Neuronal stem cell (in vitro differentiated cells): ENCODE results near the gene SYTL2.

Experiments
- DNase-seq: peaks from one replicate; pipeline ENCODE4 v3.0.0-alpha.2; 2013; ENCODE audit warnings: low spot score
- H2AFZ ChIP-seq: one replicate; pipeline ENCODE4 v1.6.1; 2013; ENCODE audit warnings: mild to moderate bottlenecking, low read length, inconsistent platforms
- H2AK5ac ChIP-seq: 2 replicates; pipeline ENCODE4 v1.6.1; 2013; ENCODE audit warnings: low read depth, mild to moderate bottlenecking, inconsistent platforms, low read length, moderate library complexity, mixed read lengths
- H2BK120ac ChIP-seq: 2 replicates; pipeline ENCODE4 v1.6.1; 2013; ENCODE audit warnings: low read depth, mild to moderate bottlenecking, inconsistent platforms, low read length, moderate library complexity, mixed read lengths
- H2BK12ac ChIP-seq: one replicate; pipeline ENCODE4 v1.6.1; 2013; ENCODE audit warnings: low read length, inconsistent platforms
- H2BK15ac ChIP-seq: 2 replicates; pipeline ENCODE4 v1.6.1; 2013; ENCODE audit warnings: mild to moderate bottlenecking, low read length, inconsistent platforms, mixed read lengths
- H2BK5ac ChIP-seq: one replicate; pipeline ENCODE4 v1.6.1; 2013; ENCODE audit warnings: inconsistent platforms, mild to moderate bottlenecking, low read length, moderate library complexity
- H3K14ac ChIP-seq: one replicate; pipeline ENCODE4 v1.6.1; 2013; ENCODE audit warnings: low read length, inconsistent platforms
- H3K18ac ChIP-seq: 2 replicates; pipeline ENCODE4 v1.6.1; 2013; ENCODE audit warnings: low read length, inconsistent platforms
- H3K23ac ChIP-seq: 2 replicates; pipeline ENCODE4 v1.6.1; 2013; ENCODE audit warnings: low read depth, mild to moderate bottlenecking, mixed read lengths, low read length, inconsistent platforms; ENCODE audit not compliant: poor library complexity
- H3K27ac ChIP-seq: replicated peaks from 3 replicates; pipeline ENCODE4 v1.5.1; 2013; ENCODE audit warnings: low read length, inconsistent platforms
- H3K27me3 ChIP-seq, 3 experiments: 2 replicates each; pipeline ENCODE4 v1.6.1; 2013; ENCODE audit warnings: low read length in 3 of 3, mild to moderate bottlenecking in 2 of 3, inconsistent platforms in 1 of 3, low read depth in 1 of 3, mixed read lengths in 1 of 3, moderate library complexity in 1 of 3; ENCODE audit not compliant: control insufficient read depth in 3 of 3, insufficient read depth in 3 of 3
- H3K36me3 ChIP-seq, 2 donors: replicated peaks in 1 of 2; 2 replicates each; pipeline ENCODE4 v1.6.1; 2013; ENCODE audit warnings: low read length in 2 of 2; ENCODE audit not compliant: control insufficient read depth in 2 of 2, insufficient read depth in 2 of 2
- H3K4ac ChIP-seq: 2 replicates; pipeline ENCODE4 v1.6.1; 2013; ENCODE audit warnings: inconsistent platforms, mild to moderate bottlenecking, low read length, moderate library complexity
- H3K4me1 ChIP-seq, 2 donors: 1 replicate in 1 of 2; 2 replicates in 1 of 2; pipeline ENCODE4 v1.6.1; 2013; ENCODE audit warnings: low read length in 2 of 2, low read depth in 1 of 2; ENCODE audit not compliant: control insufficient read depth in 2 of 2, insufficient read depth in 1 of 2
- H3K4me2 ChIP-seq: one replicate; pipeline ENCODE4 v1.6.1; 2013; ENCODE audit warnings: mild to moderate bottlenecking, low read length, inconsistent platforms; ENCODE audit not compliant: insufficient read depth, poor library complexity, severe bottlenecking
- H3K4me3 ChIP-seq, 2 donors: 2 replicates each; pipeline ENCODE4 v1.5.1; 2013; ENCODE audit warnings: low read length in 2 of 2, mild to moderate bottlenecking in 2 of 2, inconsistent platforms in 1 of 2, moderate library complexity in 1 of 2
- H3K79me1 ChIP-seq: one replicate; pipeline ENCODE4 v1.6.1; 2013; ENCODE audit warnings: low read depth, mild to moderate bottlenecking, inconsistent platforms, low read length, moderate library complexity
- H3K9ac ChIP-seq: one replicate; pipeline ENCODE4 v1.6.1; 2013; ENCODE audit warnings: mild to moderate bottlenecking, low read depth, low read length, inconsistent platforms; ENCODE audit not compliant: poor library complexity
- H3K9me3 ChIP-seq, 2 donors: replicated peaks in 1 of 2; 2 replicates each; pipeline versions ENCODE3 to v1.6.1; 2013; ENCODE audit warnings: low read length in 2 of 2, mild to moderate bottlenecking in 2 of 2, inconsistent platforms in 1 of 2, low read depth in 1 of 2, mixed read lengths in 1 of 2, moderate library complexity in 1 of 2; ENCODE audit not compliant: control insufficient read depth in 2 of 2, insufficient read depth in 1 of 2
- H4K8ac ChIP-seq: one replicate; pipeline ENCODE4 v1.6.1; 2013; ENCODE audit warnings: low read depth, mild to moderate bottlenecking, inconsistent platforms, low read length, moderate library complexity
- H4K91ac ChIP-seq: one replicate; pipeline ENCODE4 v1.6.1; 2013; ENCODE audit warnings: low read length, low read depth, mild to moderate bottlenecking, inconsistent platforms; ENCODE audit not compliant: poor library complexity
- WGBS, 2 donors: extraction: QIAGEN DNeasy Blood & Tissue Kit; methylation state at CpG; one replicate each; pipeline ENCODE4 v1.1.7; 2013; ENCODE audit warnings: missing lambda C conversion rate in 2 of 2, mixed read lengths in 1 of 2; ENCODE audit not compliant: insufficient read length in 2 of 2, insufficient replicate concordance in 1 of 2; ENCODE audit errors: extremely low coverage in 2 of 2; 5-methylcytosine and 5-hydroxymethylcytosine counted together

Gene SYTL2

GRCh38 chr11:85709941-85710702, 100.8 kb downstream of the SYTL2 start:
- Histone ChIP-seq H3K23ac (no peak overlapping the region), H3K18ac (no peak overlapping the region)

GRCh38 chr11:85705800-85706199, 105.1 kb downstream of the SYTL2 start:
- no peak overlapping the region for H4K8ac ChIP-seq
- no peak overlapping the region for H3K23ac ChIP-seq
- no peaks in the 10 kb centered on the region for H3K4me1 ChIP-seq
- H3K27ac ChIP-seq, result no peak overlapping the region
- no peak overlapping the region for H4K91ac ChIP-seq
- H3K9ac ChIP-seq, result no peak overlapping the region
- no peak overlapping the region for H2AFZ ChIP-seq
- no peaks in the 10 kb centered on the region for H3K79me1 ChIP-seq
- H3K27me3 ChIP-seq, result no peaks in the 10 kb centered on the region
- no peak for DNase-seq
- no peak overlapping the region for H2BK5ac ChIP-seq
- no peaks in the 10 kb centered on the region for H3K9me3 ChIP-seq
- H3K36me3 ChIP-seq, result peaks cover 0 to 5% of the 10 kb centered on the region in 2 donors
- H2BK12ac ChIP-seq, result no peak overlapping the region
- H3K14ac ChIP-seq, result no peak overlapping the region
- no peak overlapping the region for H2AK5ac ChIP-seq
- H2BK120ac ChIP-seq, result no peak overlapping the region
- no peak overlapping the region for H3K4me3 ChIP-seq
- no peak overlapping the region for H3K4me2 ChIP-seq
- no peak overlapping the region for H2BK15ac ChIP-seq
- H3K18ac ChIP-seq, result no peak overlapping the region
- H3K4ac ChIP-seq, result no peak overlapping the region

More at GRCh38 chr11:85709941-85710702, 100.8 kb downstream of the SYTL2 start:
- H2BK12ac ChIP-seq, result no peak overlapping the region
- no peak overlapping the region for H3K27ac ChIP-seq
- H3K4me3 ChIP-seq, result no peak overlapping the region
- H4K8ac ChIP-seq, result no peak overlapping the region
- no peak overlapping the region for H2BK15ac ChIP-seq
- H3K9me3 ChIP-seq, result no peaks in the 10 kb centered on the region
- H2AFZ ChIP-seq, result no peak overlapping the region
- no peak overlapping the region for H3K4ac ChIP-seq
- no peak overlapping the region for H3K9ac ChIP-seq
- no peak overlapping the region for H2AK5ac ChIP-seq
- no peaks in the 10 kb centered on the region for H3K79me1 ChIP-seq
- H3K36me3 ChIP-seq, result peaks cover 0 to 5% of the 10 kb centered on the region in 2 donors
- no peak for DNase-seq
- H3K4me1 ChIP-seq, result peaks cover 5 to 8% of the 10 kb centered on the region in 2 donors
- H3K27me3 ChIP-seq, result no peaks in the 10 kb centered on the region
- H3K14ac ChIP-seq, result no peak overlapping the region
- no peak overlapping the region for H4K91ac ChIP-seq
- no CpG with 5 or more reads among the region's 5 CpGs for WGBS, 2 donors
- H2BK5ac ChIP-seq, result no peak overlapping the region
- no peak overlapping the region for H2BK120ac ChIP-seq
- no peak overlapping the region for H3K4me2 ChIP-seq

GRCh38 chr11:85704967-85705366, 106.0 kb downstream of the SYTL2 start:
- Histone ChIP-seq H3K18ac (no peak overlapping the region), H4K91ac (no peak overlapping the region), H3K27ac (no peak overlapping the region), H3K79me1 (no peaks in the 10 kb centered on the region), H3K14ac (no peak overlapping the region), H3K4ac (no peak overlapping the region), H3K9ac (no peak overlapping the region), H3K23ac (no peak overlapping the region), H2AFZ (no peak overlapping the region), H3K4me2 (no peak overlapping the region), H2BK12ac (no peak overlapping the region), H3K27me3 (no peaks in the 10 kb centered on the region), H2BK5ac (no peak overlapping the region), H2AK5ac (no peak overlapping the region), H3K4me1 (no peaks in the 10 kb centered on the region), H3K9me3 (no peaks in the 10 kb centered on the region), H2BK120ac (no peak overlapping the region), H4K8ac (no peak overlapping the region), H3K36me3 (peaks cover 0 to 5% of the 10 kb centered on the region in 2 donors), H3K4me3 (no peak overlapping the region), H2BK15ac (no peak overlapping the region)
- WGBS, 2 donors, result no CpG with 5 or more reads among the region's 3 CpGs
- no peak for DNase-seq

DNA sequence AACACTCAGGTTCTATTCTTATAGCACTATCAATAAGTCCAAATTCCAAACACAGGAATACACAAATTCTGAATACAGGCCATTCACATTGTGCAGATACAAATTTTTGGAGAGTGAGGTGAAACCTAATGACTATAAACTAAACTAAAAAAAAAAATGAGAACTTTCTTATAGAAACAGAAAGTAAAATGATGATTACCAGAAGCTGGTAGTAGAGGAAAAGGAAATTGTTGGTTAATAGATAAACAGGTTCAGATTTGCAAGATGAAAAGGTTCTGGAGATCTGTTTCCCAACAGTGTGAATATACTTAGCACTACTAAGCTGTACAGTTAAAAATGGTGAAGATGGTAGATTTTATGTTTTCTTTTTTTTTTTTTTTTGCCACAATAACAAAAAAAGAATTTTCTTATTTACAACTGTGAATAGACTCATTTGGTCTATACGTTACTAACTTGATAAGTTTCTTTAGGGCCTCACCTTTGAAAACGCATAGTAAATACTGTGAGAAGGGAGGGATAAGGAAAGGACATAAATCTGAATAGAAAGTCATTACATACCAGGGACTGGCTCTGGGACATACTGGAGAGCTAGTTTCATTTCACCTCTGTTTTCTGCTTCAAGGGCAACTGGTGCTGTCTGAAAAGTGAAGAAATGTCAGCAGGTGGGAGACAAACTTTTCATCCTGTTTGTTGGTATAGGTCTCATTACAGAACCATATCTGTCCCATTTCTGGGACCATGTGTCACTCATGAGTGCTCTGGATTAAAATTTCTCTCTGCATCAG, 110.8 kb downstream of the SYTL2 start:
- no peak overlapping the region for H2BK120ac ChIP-seq
- no peaks in the 10 kb centered on the region for H3K9me3 ChIP-seq
- H3K9ac ChIP-seq, result no peak overlapping the region
- no peak overlapping the region for H4K91ac ChIP-seq
- no peak overlapping the region for H2BK15ac ChIP-seq
- no peaks in the 10 kb centered on the region for H3K27me3 ChIP-seq
- no peak overlapping the region for H3K27ac ChIP-seq
- no peak overlapping the region for H4K8ac ChIP-seq
- no peak for DNase-seq
- no peak overlapping the region for H3K18ac ChIP-seq
- H2AK5ac ChIP-seq, result no peak overlapping the region
- no CpG with 5 or more reads among the region's 2 CpGs for WGBS, 2 donors
- no peak overlapping the region for H2BK12ac ChIP-seq
- H3K23ac ChIP-seq, result no peak overlapping the region
- H3K79me1 ChIP-seq, result no peaks in the 10 kb centered on the region
- H3K4me2 ChIP-seq, result no peak overlapping the region
- H3K4me3 ChIP-seq, result no peak overlapping the region
- H3K14ac ChIP-seq, result no peak overlapping the region
- no peak overlapping the region for H2BK5ac ChIP-seq
- no peak overlapping the region for H2AFZ ChIP-seq
- no peaks in the 10 kb centered on the region for H3K4me1 ChIP-seq
- H3K36me3 ChIP-seq, result peaks cover 0 to 28% of the 10 kb centered on the region in 2 donors
- no peak overlapping the region for H3K4ac ChIP-seq
